ENCODE results near the gene FLG. TPM values are rescaled to one million over a fixed set of nuclear protein-coding genes. Genes with fewer than 3 reads are reported as not detected.
"Not testable (repeated sequence)": the region's sequence is repeated elsewhere in the genome, so short reads cannot be mapped to it uniquely, and the experiment has no call there.

FLG gene
- total and polyA plus RNA-seq, 2 of the 4 experiments (the other 2 are of a cell fraction), result under 0.01 TPM; not detected in 1

DNA sequence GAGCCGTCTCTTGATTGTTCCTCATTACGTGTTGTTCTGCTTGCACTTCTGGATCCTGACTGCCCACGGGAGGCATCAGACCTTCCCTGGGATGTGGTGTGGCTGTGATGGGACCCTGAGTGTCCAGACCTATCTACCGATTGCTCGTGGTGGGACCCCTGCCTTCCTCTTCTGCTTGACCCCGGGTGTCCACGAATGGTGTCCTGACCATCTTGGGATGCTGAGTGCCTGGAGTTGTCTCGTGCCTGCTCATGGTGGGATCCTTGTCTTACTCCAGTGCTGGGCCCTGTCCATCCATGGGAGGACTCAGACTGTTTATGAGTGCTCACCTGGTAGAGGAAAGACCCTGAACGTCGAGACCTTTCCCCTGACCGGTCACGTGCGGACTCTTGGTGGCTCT, 12.9 kb downstream of the FLG start:
- H4K20me1 ChIP-seq (ENCODE audit: insufficient read depth, low read length); CTCF ChIA-PET; H4K8ac ChIP-seq (ENCODE audit: low read depth in 2 of 2, low read length in 2 of 2); H3K18ac ChIP-seq (ENCODE audit: low read depth, low read length); H4K5ac ChIP-seq (ENCODE audit: low read depth, low read length); in situ Hi-C loops (cut with MboI; ENCODE audit: low sequenced_read_pairs); intact Hi-C loops (cut with micrococcal nuclease); H2AK5ac ChIP-seq (ENCODE audit: low read depth, low read length); H2AFZ ChIP-seq (replicated peaks; ENCODE audit: low read length, poor library complexity); H2BK20ac ChIP-seq (ENCODE audit: low read depth, low read length); DNase-seq; H2BK120ac ChIP-seq (ENCODE audit: low read depth, low read length); H3K23ac ChIP-seq (ENCODE audit: low read depth, low read length); H2BK5ac ChIP-seq (ENCODE audit: low read depth, low read length, poor library complexity, severe bottlenecking); H3K9ac ChIP-seq (ENCODE audit: low read depth, low read length); dilution Hi-C loops (cut with HindIII; ENCODE audit: low sequenced_read_pairs, unreplicated experiment); H3K4ac ChIP-seq (ENCODE audit: low read depth, low read length); H3K9me1 ChIP-seq (ENCODE audit: insufficient read depth, low read length); H2BK15ac ChIP-seq (ENCODE audit: low read depth, low read length); H3K56ac ChIP-seq (ENCODE audit: extremely low read depth, insufficient read depth, low read length); H2AK9ac ChIP-seq (replicated peaks; ENCODE audit: low read depth, low read length, poor library complexity); H4K91ac ChIP-seq (ENCODE audit: insufficient read depth, low read depth, low read length); H3K27me3 ChIP-seq (ENCODE audit: control insufficient read depth, insufficient read depth, low read length); ATAC-seq (ENCODE audit: low read depth); H3K36me3 ChIP-seq (ENCODE audit: control insufficient read depth, insufficient read depth, low read length); H3K4me1 ChIP-seq (ENCODE audit: control insufficient read depth, insufficient read depth, low read length); H3K14ac ChIP-seq (replicated peaks; ENCODE audit: low read depth, low read length); H3K27ac ChIP-seq (ENCODE audit: insufficient read depth, low read length); H3K79me1 ChIP-seq (ENCODE audit: low read depth in 1 of 2, low read length in 2 of 2); POLR2A ChIA-PET (ENCODE audit: unreplicated experiment); H3K4me2 ChIP-seq (ENCODE audit: low read depth, low read length); BruUV-seq (replicated peaks); H3K4me3 ChIP-seq (ENCODE audit: insufficient read depth, low read depth, low read length): not testable (repeated sequence)
- peaks cover 22% of the 10 kb centered on the region for H3K9me3 ChIP-seq (ENCODE audit: control insufficient read depth, insufficient read depth, low read length)
- 84% methylated on average over 6 of the region's 13 CpGs; no CpG with 5 or more reads in 1 of the 2 experiments for WGBS, 2 experiments (ENCODE audit: extremely low coverage in 2 of 2, insufficient read length in 1 of 2)

Measured in IMR-90 (cell line).